HUES64 (cell line): ENCODE measurements around the gene TSC2.
"Not testable (repeated sequence)": the region's sequence is repeated elsewhere in the genome, so short reads cannot be mapped to it uniquely, and the experiment has no call there.

Source experiments
- H3K27ac ChIP-seq: 2 replicates; pipeline ENCODE4 v1.7.0; 2013; ENCODE audit warnings: low read depth, low read length, inconsistent platforms
- H3K27me3 ChIP-seq: 2 replicates; pipeline ENCODE4 v1.6.1; 2013; ENCODE audit warnings: mild to moderate bottlenecking, low read length; ENCODE audit not compliant: insufficient read depth
- H3K36me3 ChIP-seq: 2 replicates; pipeline ENCODE4 v1.6.1; 2013; ENCODE audit warnings: mild to moderate bottlenecking, low read length; ENCODE audit not compliant: insufficient read depth
- H3K4me1 ChIP-seq: 2 replicates; pipeline ENCODE4 v1.6.1; 2013; ENCODE audit warnings: mild to moderate bottlenecking, low read length, moderate library complexity; ENCODE audit not compliant: insufficient read depth
- H3K4me3 ChIP-seq: 2 replicates; pipeline ENCODE4 v1.5.1; 2013; ENCODE audit warnings: mild to moderate bottlenecking, low read length, moderate library complexity
- H3K9ac ChIP-seq: 2 replicates; pipeline ENCODE4 v1.6.1; 2013; ENCODE audit warnings: mild to moderate bottlenecking, low read depth, low read length
- H3K9me3 ChIP-seq: 2 replicates; pipeline ENCODE4 v1.6.1; 2013; ENCODE audit warnings: low read depth, low read length; ENCODE audit not compliant: insufficient read depth
- WGBS: fragments of 150-250, 120-280 bp; methylation state at CpG from one replicate; pipeline ENCODE4 v1.1.7; 2013; ENCODE audit warnings: missing lambda C conversion rate; 5-methylcytosine and 5-hydroxymethylcytosine counted together

The TSC2 gene

DNA sequence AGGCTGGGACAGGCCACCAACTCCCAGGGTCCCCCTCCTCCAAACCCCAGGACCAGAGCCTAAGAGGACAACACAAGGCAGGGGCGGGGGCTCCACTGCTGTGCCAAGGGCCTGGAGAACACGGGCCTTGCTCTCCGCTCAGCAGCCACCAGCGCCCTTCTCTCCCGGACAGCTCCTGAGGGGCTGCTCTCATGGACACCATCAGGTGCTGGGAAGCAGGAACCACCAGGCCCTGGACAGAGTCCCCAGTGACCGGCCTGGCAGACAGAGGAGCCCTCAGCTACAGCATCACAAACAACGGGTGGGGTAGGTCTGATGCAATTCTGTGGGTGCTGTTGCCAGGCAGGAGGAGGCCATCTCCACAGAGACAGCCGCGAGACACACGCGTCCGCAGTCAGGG, 86.0 kb downstream of the TSC2 start:
- 91% methylated on average over 5 of the region's 12 CpGs for WGBS
- not testable (repeated sequence) for H3K4me3 ChIP-seq, H3K27me3 ChIP-seq, H3K9ac ChIP-seq, H3K36me3 ChIP-seq, H3K4me1 ChIP-seq, H3K9me3 ChIP-seq, H3K27ac ChIP-seq

- H3K27me3 ChIP-seq, H3K9ac ChIP-seq, H3K36me3 ChIP-seq, H3K4me1 ChIP-seq, H3K9me3 ChIP-seq, H3K27ac ChIP-seq: not testable (repeated sequence)
- under 1% methylated on average over 26 of the region's 42 CpGs for WGBS
- H3K4me3 ChIP-seq, result peak overlapping the region; percentile 50
These were observed 87.3 kb downstream of the TSC2 start for GRCh38 chr16:2135071-2135470.

DNA sequence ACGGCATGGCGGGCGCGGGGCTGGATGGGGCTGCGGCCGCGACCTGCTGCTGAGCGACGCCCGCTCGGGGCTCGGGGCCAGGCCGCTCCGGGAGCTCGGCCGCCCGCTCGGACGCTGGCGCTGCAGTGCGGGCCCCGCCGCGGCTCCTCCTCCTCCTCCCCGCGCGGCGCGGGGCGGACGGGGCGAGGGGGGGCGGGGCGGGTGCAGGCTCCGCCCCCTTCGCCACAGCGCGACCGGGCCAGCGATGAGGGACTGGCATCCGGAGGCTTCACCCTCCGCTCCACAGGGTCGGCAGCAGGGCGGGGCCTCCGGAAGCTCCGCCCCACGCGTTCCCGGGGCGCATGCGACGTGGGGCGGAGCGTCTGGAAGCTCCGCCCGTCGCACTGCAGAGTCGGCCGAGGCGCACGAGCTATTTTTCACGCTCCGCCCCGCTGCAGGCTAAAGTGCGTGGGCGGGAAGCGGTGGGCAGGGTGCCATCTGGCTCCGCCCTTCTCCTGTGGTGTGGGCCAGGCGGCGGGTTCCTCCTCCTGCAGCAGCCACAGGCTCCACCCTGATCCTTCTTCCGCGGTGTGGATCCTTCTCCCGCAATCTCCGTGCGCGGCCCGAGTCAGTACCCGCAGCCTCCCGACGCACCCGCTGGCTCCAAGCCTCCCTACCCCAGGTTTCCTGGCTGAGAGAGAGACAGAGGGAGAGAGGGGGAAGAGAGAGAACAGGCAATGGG, 88.1 kb downstream of the TSC2 start, which contains the start of gene PKD1:
Gene PKD1 (minus strand): TSS at position 129 of the 721 bp plus-strand sequence. CDS start 209 bp downstream, outside the sequence.
- H3K9me3 ChIP-seq, H3K27ac ChIP-seq, H3K4me1 ChIP-seq, H3K27me3 ChIP-seq, H3K36me3 ChIP-seq: not testable (repeated sequence)
- peak within 1 kb of the TSS; percentile 50 for H3K4me3 ChIP-seq
- WGBS, result under 1% methylated on average over 45 of the region's 81 CpGs
- peak within 1 kb of the TSS; percentile 60 for H3K9ac ChIP-seq
